Skin epidermis (tissue), 12 donors: ENCODE data around the gene PRICKLE2.

Experiments used
- H3K27ac ChIP-seq, 21 experiments: fragments of 200-600 bp; sonication (generic) in 11 of 21; one replicate each; pipeline ENCODE4 v1.5.0; 2020; ENCODE audit warnings: mild to moderate bottlenecking in 3 of 21, inconsistent platforms in 2 of 21, moderate library complexity in 2 of 21
- H3K4me3 ChIP-seq, 7 experiments: fragments of 200-600 bp; sonication (generic) in 2 of 7; one replicate each; pipeline ENCODE4 v1.5.0; 2020; ENCODE audit warnings: inconsistent platforms in 2 of 7, mild to moderate bottlenecking in 2 of 7, moderate library complexity in 1 of 7

The PRICKLE2 gene

DNA sequence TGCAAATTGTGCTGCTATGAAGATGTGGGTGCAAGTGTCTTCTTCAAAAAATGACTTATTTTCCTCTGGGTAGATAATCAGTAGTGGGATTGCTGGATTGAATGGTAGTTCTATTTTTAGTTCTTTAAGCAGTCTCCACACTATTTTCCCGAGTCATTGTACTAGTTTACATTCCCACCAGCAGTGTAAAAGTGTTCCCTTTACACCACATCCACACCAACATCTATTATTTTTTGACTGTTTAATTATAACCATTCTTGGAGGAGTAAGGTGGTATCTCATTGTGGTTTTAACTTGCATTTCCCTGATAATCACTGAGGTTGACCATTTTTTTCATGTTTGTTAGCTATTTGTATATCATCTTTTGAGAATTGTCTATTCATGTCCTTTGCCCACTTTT lies 182.3 kb downstream of the PRICKLE2 start:
- H3K4me3 ChIP-seq = no peak overlapping the region

More for the DNA sequence above, 182.3 kb downstream of the PRICKLE2 start:
- H3K27ac ChIP-seq = no peak overlapping the region
